Neural progenitor cell (in vitro differentiated cells): ENCODE results near the gene CAPZA1. TPM values are rescaled to one million over a fixed set of nuclear protein-coding genes. Genes with fewer than 3 reads are reported as not detected.
"Not testable (repeated sequence)": the region's sequence is repeated elsewhere in the genome, so short reads cannot be mapped to it uniquely, and the experiment has no call there.

ENCODE experiments used
- DNase-seq: peaks from one replicate; pipeline ENCODE4 v3.0.0-alpha.2; 2016; ENCODE audit warnings: low spot score
- H2AFZ ChIP-seq: fragments of 200-600 bp; sonication (generic); replicated peaks from 2 replicates; pipeline ENCODE4 v1.6.1; 2016; ENCODE audit warnings: antibody characterized with exemption
- H3F3A ChIP-seq: fragments of 200-600 bp; sonication (generic); 2 replicates; pipeline ENCODE4 v1.6.1; 2016; ENCODE audit warnings: antibody characterized with exemption, low read depth
- H3K27ac ChIP-seq: fragments of 200-600 bp; sonication (generic); 2 replicates; pipeline ENCODE4 v1.5.1; 2016; ENCODE audit warnings: mild to moderate bottlenecking
- H3K27me3 ChIP-seq: fragments of 200-600 bp; sonication (generic); 2 replicates; pipeline ENCODE4 v1.6.1; 2016; ENCODE audit warnings: mild to moderate bottlenecking, moderate library complexity
- H3K36me3 ChIP-seq: fragments of 200-600 bp; sonication (generic); 2 replicates; pipeline ENCODE4 v1.5.1; 2016
- H3K4me1 ChIP-seq: fragments of 200-600 bp; sonication (generic); 2 replicates; pipeline ENCODE4 v1.6.1; 2016; ENCODE audit warnings: mixed run types
- H3K4me2 ChIP-seq: fragments of 200-600 bp; sonication (generic); 2 replicates; pipeline ENCODE4 v1.6.1; 2016
- H3K4me3 ChIP-seq: fragments of 200-600 bp; sonication (generic); 2 replicates; pipeline ENCODE4 v1.5.1; 2016
- H3K79me2 ChIP-seq: fragments of 200-600 bp; sonication (generic); 2 replicates; pipeline ENCODE4 v1.6.1; 2016; ENCODE audit warnings: low read depth
- H3K9ac ChIP-seq: fragments of 200-600 bp; sonication (generic); 2 replicates; pipeline ENCODE4 v1.6.1; 2016
- H3K9me3 ChIP-seq: fragments of 200-600 bp; sonication (generic); 2 replicates; pipeline ENCODE4 v1.5.1; 2016; ENCODE audit warnings: low read depth
- H4K20me1 ChIP-seq: fragments of 200-600 bp; sonication (generic); 2 replicates; pipeline ENCODE4 v1.6.1; 2016; ENCODE audit warnings: low read depth
- H3K27ac Mint-ChIP-seq: 3 replicates; pipeline ENCODE4 v1.8.0; 2021; ENCODE audit warnings: mixed read lengths
- H3K27me3 Mint-ChIP-seq: 2 replicates; pipeline ENCODE4 v1.8.0; 2022; ENCODE audit warnings: low read depth, mild to moderate bottlenecking, inconsistent platforms, moderate library complexity, mixed read lengths; ENCODE audit not compliant: insufficient read depth
- H3K36me3 Mint-ChIP-seq: 3 replicates; pipeline ENCODE4 v1.8.0; 2021; ENCODE audit warnings: mixed read lengths
- H3K4me1 Mint-ChIP-seq: 3 replicates; pipeline ENCODE4 v1.8.0; 2021; ENCODE audit warnings: mixed read lengths
- H3K4me3 Mint-ChIP-seq: 3 replicates; pipeline ENCODE4 v1.8.0; 2021; ENCODE audit warnings: mild to moderate bottlenecking, moderate library complexity, mixed read lengths
- H3K9me3 Mint-ChIP-seq: 3 replicates; pipeline ENCODE4 v1.8.0; 2020; ENCODE audit warnings: mixed read lengths
- EZH2 ChIP-seq: fragments of 200-600 bp; sonication (generic); IDR thresholded peaks from 2 replicates; pipeline ENCODE4 v1.6.1; 2017; ENCODE audit warnings: antibody characterized with exemption, mild to moderate bottlenecking, moderate library complexity
- EZH2phosphoT487 ChIP-seq: fragments of 200-600 bp; sonication (generic); IDR thresholded peaks from 2 replicates; pipeline ENCODE4 v1.6.1; 2017; ENCODE audit warnings: antibody characterized with exemption
- total RNA-seq: library from RNA; depleted of rRNA; stranded (reverse); fragments of >200 nt; gene quantifications from 2 replicates; pipeline ENCODE4 v1.2.3, GENCODE V29; 2015; ENCODE audit warnings: low replicate concordance
- TF ChIP-seq, protein P1 (sequence below): fragments of 200-600 bp; sonication (generic); IDR thresholded peaks from 2 replicates; pipeline ENCODE4 v1.5.1; 2017; ENCODE audit warnings: antibody characterized with exemption, mild to moderate bottlenecking

The CAPZA1 gene
- total RNA-seq, 1 donor from 2014 or later = 218 TPM

DNA sequence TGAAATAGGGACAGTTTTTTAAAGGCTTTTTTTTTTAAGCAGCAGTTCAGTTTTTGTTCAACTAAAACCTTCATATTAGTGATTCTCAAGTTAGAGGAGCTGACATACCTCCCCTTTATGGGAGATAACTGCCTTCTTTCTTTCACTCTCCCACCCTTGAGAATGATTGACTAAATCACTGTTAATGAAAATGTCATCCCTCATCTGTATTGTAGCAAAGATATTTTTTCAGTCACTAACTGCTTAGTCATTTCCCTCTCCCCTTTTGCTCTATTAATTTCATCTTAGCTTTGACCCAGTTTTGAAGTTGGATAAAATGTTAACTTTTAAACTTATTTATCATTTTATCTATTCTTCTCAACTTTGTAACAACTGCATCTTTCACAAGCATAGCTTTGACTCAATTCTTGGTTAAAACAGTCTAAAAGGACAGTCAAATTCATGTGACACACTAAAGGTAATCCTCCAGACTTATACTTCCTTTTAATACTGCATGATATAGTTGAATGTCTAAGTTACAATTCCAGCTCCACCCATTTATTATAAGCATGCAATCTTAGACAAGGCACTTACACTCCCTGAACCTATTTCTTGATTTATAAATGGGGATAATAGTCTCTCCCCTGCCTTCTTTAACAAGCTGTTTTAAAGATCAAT, 17.1 kb downstream of the CAPZA1 start:
- H3K27ac ChIP-seq = no peak overlapping the region
- TF ChIP-seq EZH2phosphoT487 = no peak
- no peak for TF ChIP-seq EZH2
- TF ChIP-seq, protein P1, sequence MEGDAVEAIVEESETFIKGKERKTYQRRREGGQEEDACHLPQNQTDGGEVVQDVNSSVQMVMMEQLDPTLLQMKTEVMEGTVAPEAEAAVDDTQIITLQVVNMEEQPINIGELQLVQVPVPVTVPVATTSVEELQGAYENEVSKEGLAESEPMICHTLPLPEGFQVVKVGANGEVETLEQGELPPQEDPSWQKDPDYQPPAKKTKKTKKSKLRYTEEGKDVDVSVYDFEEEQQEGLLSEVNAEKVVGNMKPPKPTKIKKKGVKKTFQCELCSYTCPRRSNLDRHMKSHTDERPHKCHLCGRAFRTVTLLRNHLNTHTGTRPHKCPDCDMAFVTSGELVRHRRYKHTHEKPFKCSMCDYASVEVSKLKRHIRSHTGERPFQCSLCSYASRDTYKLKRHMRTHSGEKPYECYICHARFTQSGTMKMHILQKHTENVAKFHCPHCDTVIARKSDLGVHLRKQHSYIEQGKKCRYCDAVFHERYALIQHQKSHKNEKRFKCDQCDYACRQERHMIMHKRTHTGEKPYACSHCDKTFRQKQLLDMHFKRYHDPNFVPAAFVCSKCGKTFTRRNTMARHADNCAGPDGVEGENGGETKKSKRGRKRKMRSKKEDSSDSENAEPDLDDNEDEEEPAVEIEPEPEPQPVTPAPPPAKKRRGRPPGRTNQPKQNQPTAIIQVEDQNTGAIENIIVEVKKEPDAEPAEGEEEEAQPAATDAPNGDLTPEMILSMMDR = no peak
- DNase-seq = no peak
- peaks cover 9% of the 10 kb centered on the region for H3K9me3 Mint-ChIP-seq
- peaks cover 5% of the 10 kb centered on the region for H3K9me3 ChIP-seq
- H3K4me2 ChIP-seq = no peak overlapping the region
- no peaks in the 10 kb centered on the region for H3K4me1 ChIP-seq
- no peak overlapping the region for H3K4me3 Mint-ChIP-seq
- peaks cover 17% of the 10 kb centered on the region for H3K36me3 Mint-ChIP-seq
- H2AFZ ChIP-seq = no peak overlapping the region
- no peak overlapping the region for H3K27ac Mint-ChIP-seq
- H3K36me3 ChIP-seq = peaks cover 6% of the 10 kb centered on the region
- no peak overlapping the region for H3K9ac ChIP-seq
- H3K27me3 ChIP-seq = no peaks in the 10 kb centered on the region
- H3K4me3 ChIP-seq = no peak overlapping the region
- peaks cover 17% of the 10 kb centered on the region for H3F3A ChIP-seq
- H3K4me1 Mint-ChIP-seq = peaks cover 5% of the 10 kb centered on the region
- H3K27me3 Mint-ChIP-seq = peaks cover 2% of the 10 kb centered on the region
- H3K79me2 ChIP-seq = peaks cover 87% of the 10 kb centered on the region
- peaks cover 61% of the 10 kb centered on the region for H4K20me1 ChIP-seq

DNA sequence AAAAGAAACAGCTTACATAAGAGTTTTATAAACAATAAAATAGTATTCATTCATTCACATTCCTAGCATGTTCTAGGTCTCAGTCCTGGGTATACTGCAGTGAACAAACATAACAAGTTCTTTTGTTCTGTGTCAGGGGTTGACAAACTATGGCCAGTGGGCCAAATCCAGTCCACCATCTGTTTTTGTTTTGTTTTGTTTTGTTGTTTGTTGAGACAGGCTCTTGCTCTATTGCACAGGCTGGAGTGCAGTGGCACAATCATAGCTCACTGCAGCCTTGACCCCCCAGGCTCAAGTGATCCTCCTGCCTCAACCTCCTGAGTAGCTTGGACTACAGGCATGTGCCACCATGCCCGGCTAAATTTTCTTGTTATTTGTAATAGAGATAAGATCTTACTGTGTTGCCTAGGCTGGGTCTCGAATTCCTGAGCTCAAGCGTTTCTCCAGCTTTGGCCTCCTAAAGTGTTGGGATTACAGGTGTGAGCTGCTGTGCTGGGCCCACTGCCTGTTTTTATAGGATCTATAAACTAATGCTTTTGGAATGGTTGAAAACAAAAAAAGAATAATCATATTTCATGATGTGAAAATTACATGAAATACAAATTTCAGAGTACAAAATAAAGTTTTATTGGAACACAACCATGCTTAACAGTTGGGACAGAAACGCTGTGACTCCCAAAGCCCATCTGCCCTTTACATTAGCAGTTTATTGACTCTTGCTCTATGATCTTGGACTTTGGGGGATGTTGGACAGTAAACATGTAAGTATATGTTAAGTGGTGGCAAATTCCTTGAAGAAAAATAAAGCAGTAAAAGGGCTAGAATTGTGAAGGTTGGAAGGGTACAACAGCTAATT, 17.9 kb downstream of the CAPZA1 start:
- Histone ChIP-seq H3F3A (peaks cover 17% of the 10 kb centered on the region), H2AFZ (no peak overlapping the region), H3K27me3 (no peaks in the 10 kb centered on the region), H3K4me3 (no peak overlapping the region), H3K4me2 (no peak overlapping the region), H3K36me3 (peaks cover 6% of the 10 kb centered on the region), H3K27ac (no peak overlapping the region), H4K20me1 (peaks cover 59% of the 10 kb centered on the region), H3K4me1 (no peaks in the 10 kb centered on the region), H3K79me2 (peaks cover 87% of the 10 kb centered on the region), H3K9me3 (peaks cover 5% of the 10 kb centered on the region), H3K9ac (no peak overlapping the region)
- TF ChIP-seq EZH2 (no peak), EZH2phosphoT487 (no peak)
- TF ChIP-seq, protein P1 = no peak
- no peak for DNase-seq
- no peak overlapping the region for H3K27ac Mint-ChIP-seq
- H3K4me3 Mint-ChIP-seq = no peak overlapping the region
- peaks cover 11% of the 10 kb centered on the region for H3K9me3 Mint-ChIP-seq
- H3K4me1 Mint-ChIP-seq = peaks cover 5% of the 10 kb centered on the region
- H3K36me3 Mint-ChIP-seq = peaks cover 21% of the 10 kb centered on the region
- H3K27me3 Mint-ChIP-seq = peaks cover 2% of the 10 kb centered on the region

DNA sequence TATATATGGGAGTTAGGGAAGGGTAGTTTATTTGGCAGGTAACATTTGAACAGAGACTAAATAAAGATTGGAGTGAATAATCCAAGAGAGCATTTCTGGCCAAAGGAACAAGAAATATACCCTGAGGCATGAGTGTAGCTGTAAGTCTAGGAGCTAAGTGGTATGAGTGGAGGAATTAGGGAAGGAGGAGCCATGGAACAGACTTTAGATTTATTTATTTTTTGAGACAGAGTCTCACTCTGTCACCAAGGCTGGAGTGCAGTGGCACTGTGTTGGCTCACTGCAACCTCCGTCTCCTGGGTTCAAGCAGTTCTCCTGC, 18.4 kb downstream of the CAPZA1 start:
- Histone ChIP-seq H3F3A (peaks cover 17% of the 10 kb centered on the region), H3K9ac (no peak overlapping the region), H3K4me1 (no peaks in the 10 kb centered on the region), H3K4me3 (no peak overlapping the region), H3K79me2 (peaks cover 87% of the 10 kb centered on the region), H3K4me2 (no peak overlapping the region), H3K9me3 (peaks cover 5% of the 10 kb centered on the region), H3K36me3 (peaks cover 6% of the 10 kb centered on the region), H2AFZ (no peak overlapping the region), H3K27ac (no peak overlapping the region), H4K20me1 (peaks cover 53% of the 10 kb centered on the region), H3K27me3 (no peaks in the 10 kb centered on the region)
- peaks cover 11% of the 10 kb centered on the region for H3K9me3 Mint-ChIP-seq
- H3K27me3 Mint-ChIP-seq = peaks cover 2% of the 10 kb centered on the region
- peaks cover 5% of the 10 kb centered on the region for H3K4me1 Mint-ChIP-seq
- DNase-seq = no peak
- no peak overlapping the region for H3K27ac Mint-ChIP-seq
- TF ChIP-seq EZH2 = no peak
- no peak for TF ChIP-seq EZH2phosphoT487
- TF ChIP-seq, protein P1 = no peak
- peaks cover 23% of the 10 kb centered on the region for H3K36me3 Mint-ChIP-seq
- H3K4me3 Mint-ChIP-seq = no peak overlapping the region

DNA sequence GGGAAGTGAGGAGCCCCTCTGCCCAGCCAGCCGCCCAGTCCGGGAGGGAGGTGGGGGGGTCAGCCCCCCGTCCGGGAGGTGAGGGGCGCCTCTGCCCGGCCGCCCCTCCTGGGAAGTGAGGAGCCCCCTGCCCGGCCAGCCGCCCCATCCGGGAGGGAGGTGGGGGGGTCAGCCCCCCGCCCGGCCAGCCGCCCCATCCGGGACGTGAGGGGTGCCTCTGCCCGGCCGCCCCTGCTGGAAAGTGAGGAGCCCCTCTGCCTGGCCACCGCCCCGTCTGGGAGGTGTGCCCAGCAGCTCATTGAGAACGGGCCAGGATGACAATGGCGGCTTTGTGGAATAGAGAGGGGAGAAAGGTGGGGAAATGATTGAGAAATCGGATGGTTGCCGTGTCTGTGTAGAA, 20.8 kb downstream of the CAPZA1 start:
- H3K27ac ChIP-seq, H3K4me1 ChIP-seq, H3K36me3 ChIP-seq, H3K27me3 ChIP-seq, H3K9me3 ChIP-seq, H3K4me3 Mint-ChIP-seq, H2AFZ ChIP-seq, DNase-seq, H3K4me2 ChIP-seq, H3K27ac Mint-ChIP-seq, H3K4me1 Mint-ChIP-seq, H3K4me3 ChIP-seq, H3K27me3 Mint-ChIP-seq, H3K9ac ChIP-seq, H3K9me3 Mint-ChIP-seq: not testable (repeated sequence)
- H4K20me1 ChIP-seq = peaks cover 41% of the 10 kb centered on the region
- H3F3A ChIP-seq = peaks cover 12% of the 10 kb centered on the region
- peaks cover 87% of the 10 kb centered on the region for H3K79me2 ChIP-seq
- peaks cover 26% of the 10 kb centered on the region for H3K36me3 Mint-ChIP-seq
